GM18511 (cell line): ENCODE data around the gene GJE1.

Source experiments
- ATAC-seq: cut with Tn5 transposase; IDR thresholded peaks from one replicate; pipeline ENCODE4 v1.9.1; 2021; ENCODE audit warnings: mild to moderate bottlenecking, moderate library complexity; ENCODE audit not compliant: unreplicated experiment

GJE1 gene

DNA sequence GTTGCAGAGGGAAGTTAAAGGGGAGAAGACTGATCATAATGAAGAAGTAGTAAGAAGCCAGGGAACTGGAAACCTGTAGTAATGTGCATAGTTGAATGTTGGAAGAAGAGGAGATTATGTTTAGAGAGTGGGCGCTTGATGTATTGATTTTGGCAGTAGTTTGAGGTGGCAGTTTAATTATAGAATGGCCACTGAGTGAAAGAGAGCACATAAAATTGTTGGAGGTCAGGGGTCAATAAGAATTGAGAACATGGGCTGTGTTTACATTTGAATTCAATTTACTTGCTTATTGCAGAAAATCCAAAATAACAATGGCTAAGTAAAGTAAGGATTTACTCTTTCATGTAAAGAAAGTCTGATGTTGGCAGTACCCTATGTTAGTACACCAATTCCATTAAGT, 30.1 kb downstream of the GJE1 start:
- ATAC-seq: no peak

DNA sequence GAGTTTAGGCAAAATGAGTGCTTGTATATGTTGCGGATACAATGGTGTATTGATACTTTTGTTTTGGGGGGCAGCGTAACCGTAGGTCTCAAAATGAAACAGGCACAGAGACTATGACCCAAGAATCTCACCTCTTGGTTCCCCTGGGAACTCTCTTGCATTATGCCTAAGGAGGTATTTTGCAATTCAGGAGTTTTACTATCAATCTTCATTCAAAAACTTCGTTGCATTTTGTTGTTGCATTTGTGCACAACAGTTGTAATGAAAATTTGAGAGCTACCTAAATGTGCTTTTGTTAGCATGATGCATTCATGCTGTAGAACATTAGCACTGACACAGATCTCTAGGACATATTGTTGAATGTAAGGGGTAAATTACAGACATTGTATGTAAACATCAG, 32.5 kb downstream of the GJE1 start:
- ATAC-seq: no peak

DNA sequence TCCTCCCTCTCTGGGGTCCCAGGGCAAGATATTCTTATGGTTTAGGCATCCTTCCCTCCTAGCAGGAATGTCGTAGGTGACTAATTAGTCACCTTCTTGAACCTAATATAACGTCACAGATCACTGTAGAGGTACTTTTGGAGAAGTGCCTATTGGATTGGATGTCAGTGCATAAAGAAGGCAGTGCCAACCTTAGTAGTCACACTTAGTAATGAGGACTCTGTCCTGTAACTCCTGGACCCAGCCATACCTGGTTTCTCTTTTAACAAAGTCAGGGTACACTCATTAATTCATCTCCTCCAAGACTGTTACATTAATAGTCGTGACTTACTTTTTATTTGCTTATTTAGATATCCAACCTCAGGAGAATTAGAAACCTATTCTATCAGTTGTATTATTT, 34.3 kb downstream of the GJE1 start:
- ATAC-seq: no peak

DNA sequence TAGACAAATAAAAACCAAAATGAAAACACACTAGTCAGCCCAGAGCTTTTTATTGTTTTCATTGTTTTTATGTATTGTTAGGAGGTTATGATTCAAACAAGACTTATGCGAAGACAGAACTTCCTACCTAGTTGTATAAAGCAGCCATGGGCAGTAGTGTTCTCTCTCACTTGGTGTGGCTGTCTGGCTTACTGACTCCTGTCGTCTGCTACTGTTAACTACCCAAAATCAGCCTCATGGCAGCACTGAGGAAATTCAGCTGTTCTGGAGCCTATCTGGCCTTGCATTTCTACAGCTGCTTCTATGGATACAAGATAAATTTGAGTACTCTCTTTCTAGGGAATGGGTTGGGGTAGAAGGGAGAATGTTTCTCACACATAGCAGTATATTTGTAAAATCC, 34.8 kb downstream of the GJE1 start:
- ATAC-seq: no peak

DNA sequence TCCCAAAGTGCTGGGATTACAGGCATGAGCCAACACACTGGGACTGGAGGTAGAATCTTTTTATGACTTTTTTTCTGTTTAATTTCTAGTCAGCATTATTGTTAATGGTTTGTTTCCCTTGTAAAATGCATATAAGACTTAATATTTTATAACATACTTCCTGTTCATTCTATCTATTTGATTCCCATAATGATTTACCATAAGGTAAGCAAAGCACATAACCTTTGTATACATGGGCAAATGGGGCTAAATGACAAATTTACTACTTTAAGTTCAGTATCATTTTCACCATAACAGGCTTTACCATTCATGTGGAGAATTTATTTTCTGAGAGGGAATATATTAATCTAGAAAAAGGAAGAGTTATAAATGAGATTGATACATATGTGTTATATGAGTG, 38.6 kb downstream of the GJE1 start:
- no peak for ATAC-seq

GRCh38 chr6:142172758-142173157, 40.0 kb downstream of the GJE1 start:
- no peak for ATAC-seq

- no peak for ATAC-seq
These were observed 41.3 kb downstream of the GJE1 start for GRCh38 chr6:142173980-142174379.

DNA sequence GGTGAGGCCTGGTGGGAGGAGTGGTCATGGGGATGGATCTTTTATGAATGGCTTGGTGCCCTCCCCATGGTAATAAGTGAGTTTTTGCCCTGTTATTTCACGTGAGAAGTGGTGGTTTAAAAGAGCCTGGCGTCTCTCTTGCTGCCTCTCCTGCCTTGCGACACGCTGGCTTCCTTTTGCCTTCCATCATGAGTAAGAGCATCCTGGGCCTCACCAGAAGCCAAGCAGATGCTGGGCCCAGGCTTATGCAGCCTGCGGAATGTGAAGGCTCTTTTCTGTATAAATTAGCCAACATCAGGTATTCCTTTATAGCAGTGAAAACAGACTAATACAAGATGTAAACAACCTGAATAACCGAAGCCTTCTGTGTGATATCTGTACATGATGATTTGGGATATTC, 42.0 kb downstream of the GJE1 start:
- no peak for ATAC-seq

GRCh38 chr6:142178129-142178528, 45.4 kb downstream of the GJE1 start:
- ATAC-seq: no peak

DNA sequence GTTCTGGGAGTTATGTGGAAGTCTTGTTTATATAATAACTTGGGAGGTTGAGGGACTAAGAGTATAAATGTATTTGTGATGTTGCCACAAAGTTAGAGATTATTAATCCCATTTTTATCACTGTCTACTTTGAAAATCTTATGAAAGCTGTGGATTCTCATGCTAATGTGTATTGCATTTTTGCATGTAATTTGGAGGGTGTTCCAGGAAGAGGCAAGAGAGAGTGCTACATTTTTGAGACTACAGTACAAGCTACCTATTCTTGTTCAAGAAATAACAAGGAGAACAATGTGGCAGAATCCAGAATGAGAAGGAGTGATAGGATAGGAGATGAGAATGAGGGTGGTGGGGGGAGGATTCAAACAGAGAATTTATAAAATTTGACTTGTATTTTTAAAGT, 49.3 kb downstream of the GJE1 start:
- no peak for ATAC-seq

DNA sequence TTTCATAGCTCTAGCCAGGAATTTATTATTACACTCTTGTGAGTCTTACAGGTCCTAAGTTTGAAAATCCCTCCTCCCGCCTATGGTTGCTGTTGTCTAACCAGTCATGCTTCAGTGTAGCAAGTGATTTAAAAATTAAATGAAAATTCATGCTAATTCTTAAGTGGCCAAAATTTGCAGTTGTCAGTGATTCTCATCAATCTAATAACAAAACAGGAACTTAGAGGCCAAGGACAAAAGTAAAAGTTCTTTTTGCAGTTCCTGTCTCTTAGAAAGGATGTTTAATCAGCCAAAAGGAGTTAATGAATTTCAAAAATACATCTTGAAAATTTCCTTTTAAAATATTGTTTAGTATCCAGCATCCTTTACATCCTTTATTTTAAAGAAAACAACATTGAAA, 50.6 kb downstream of the GJE1 start:
- ATAC-seq: no peak

DNA sequence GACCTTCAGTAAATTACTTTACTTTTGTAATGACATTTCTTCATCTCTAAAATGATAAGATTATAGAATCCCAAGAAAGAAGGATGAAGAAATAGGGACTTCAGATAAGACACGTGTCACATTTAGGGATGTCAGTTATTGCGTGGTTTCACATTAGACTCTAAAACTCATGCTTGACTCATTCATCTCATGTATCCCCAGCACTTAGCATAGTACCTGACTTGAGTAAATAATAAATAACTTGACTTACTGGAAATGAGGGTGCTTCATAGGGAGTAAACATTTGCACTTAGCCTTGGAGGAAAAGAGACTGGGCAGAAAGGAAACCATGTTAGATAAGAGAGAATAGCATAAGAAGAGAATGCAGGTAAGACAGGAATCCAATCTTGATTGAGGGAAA, 51.6 kb downstream of the GJE1 start:
- ATAC-seq: no peak
